ENCODE measurements around the gene MEGF8.

Gene MEGF8

GRCh38 chr19:42362342-42362741 lies 36.9 kb downstream of the MEGF8 start:
- no peak for DNase-seq (ENCODE audit: low read depth)
- no peak for TF ChIP-seq CTCF (conservative IDR thresholded peaks at IDR 0.05; ENCODE audit: control insufficient read depth, insufficient read depth, low read depth, low read length)
- no peak overlapping the region for H3K4me3 ChIP-seq (ENCODE audit: control insufficient read depth, low read depth, low read length)

GRCh38 chr19:42362891-42363440 lies 37.5 kb downstream of the MEGF8 start:
- TF ChIP-seq CTCF (conservative IDR thresholded peaks at IDR 0.05; ENCODE audit: control insufficient read depth, insufficient read depth, low read depth, low read length): no peak
- DNase-seq (ENCODE audit: low read depth): no peak
- H3K4me3 ChIP-seq (ENCODE audit: control insufficient read depth, low read depth, low read length): no peak overlapping the region

GRCh38 chr19:42363614-42364346 lies 38.3 kb downstream of the MEGF8 start:
- H3K4me3 ChIP-seq (ENCODE audit: control insufficient read depth, low read depth, low read length): no peak overlapping the region
- no peak for DNase-seq (ENCODE audit: low read depth)
- no peak for TF ChIP-seq CTCF (conservative IDR thresholded peaks at IDR 0.05; ENCODE audit: control insufficient read depth, insufficient read depth, low read depth, low read length)

- no peak overlapping the region for H3K4me3 ChIP-seq (ENCODE audit: control insufficient read depth, low read depth, low read length)
- DNase-seq (ENCODE audit: low read depth): no peak
- no peak for TF ChIP-seq CTCF (conservative IDR thresholded peaks at IDR 0.05; ENCODE audit: control insufficient read depth, insufficient read depth, low read depth, low read length)
Observed at GRCh38 chr19:42366673-42367072, 41.2 kb downstream of the MEGF8 start.

- TF ChIP-seq CTCF (conservative IDR thresholded peaks at IDR 0.05; ENCODE audit: control insufficient read depth, insufficient read depth, low read depth, low read length): no peak
- no peak for DNase-seq (ENCODE audit: low read depth)
- H3K4me3 ChIP-seq (ENCODE audit: control insufficient read depth, low read depth, low read length): no peak overlapping the region
Observed at GRCh38 chr19:42367929-42368328, 42.5 kb downstream of the MEGF8 start.

GRCh38 chr19:42368360-42368759 lies 42.9 kb downstream of the MEGF8 start:
- no peak overlapping the region for H3K4me3 ChIP-seq (ENCODE audit: control insufficient read depth, low read depth, low read length)
- TF ChIP-seq CTCF (conservative IDR thresholded peaks at IDR 0.05; ENCODE audit: control insufficient read depth, insufficient read depth, low read depth, low read length): no peak
- DNase-seq (ENCODE audit: low read depth): no peak
